CD4-positive, alpha-beta T cell (primary cell): ENCODE data around the gene SCAMP3. TPM values are rescaled to one million over a fixed set of nuclear protein-coding genes. Genes with fewer than 3 reads are reported as not detected.

Experiments
- ATAC-seq: fragments of 200-7000 bp; cut with Tn5 transposase; one replicate; pipeline ENCODE4 v1.10.0; 2022; ENCODE audit warnings: mild to moderate bottlenecking; ENCODE audit not compliant: poor library complexity
- CTCF ChIA-PET: fragments of 350-600 bp; sonication (Branson Sonifier 250); formaldehyde crosslinking; loops from one replicate; lab custom pipeline; 2021; ENCODE audit warnings: antibody characterized with exemption, inconsistent platforms; lab: Charles Lee
- POLR2A ChIA-PET: fragments of 350-600 bp; sonication (Branson Sonifier 250); formaldehyde crosslinking; loops from one replicate; lab custom pipeline; 2021; ENCODE audit warnings: antibody characterized with exemption, inconsistent platforms; lab: Charles Lee
- DNase-seq, 14 experiments: peaks; one replicate each; pipeline ENCODE4 v3.0.0-alpha.2; 2013 to 2020; ENCODE audit warnings: mixed read lengths in 2 of 14
- H3K27ac ChIP-seq, 2 donors: one replicate each; pipeline versions ENCODE4 v1.5.1 to v1.7.0; 2013; ENCODE audit warnings: low read length in 2 of 2, low read depth in 1 of 2, mild to moderate bottlenecking in 1 of 2
- H3K27me3 ChIP-seq, 2 experiments: 1 replicate in 1 of 2; 2 replicates in 1 of 2; pipeline versions ENCODE4 v1.6.1 to v1.7.0; 2013; ENCODE audit warnings: low read length in 2 of 2, control low read depth in 1 of 2, mild to moderate bottlenecking in 1 of 2, moderate library complexity in 1 of 2; ENCODE audit not compliant: insufficient read depth in 2 of 2, control insufficient read depth in 1 of 2
- H3K36me3 ChIP-seq: one replicate; pipeline ENCODE4 v1.6.1; 2013; ENCODE audit warnings: low read length, control low read depth; ENCODE audit not compliant: insufficient read depth
- H3K4me1 ChIP-seq: one replicate; pipeline ENCODE4 v1.6.1; 2013; ENCODE audit warnings: low read length, control low read depth; ENCODE audit not compliant: insufficient read depth
- H3K4me3 ChIP-seq: one replicate; pipeline ENCODE4 v1.5.1; 2013; ENCODE audit warnings: mild to moderate bottlenecking, low read length, moderate library complexity
- H3K9me3 ChIP-seq, 2 experiments: 1 replicate in 1 of 2; 2 replicates in 1 of 2; pipeline versions ENCODE4 v1.6.1 to v1.7.0; 2013; ENCODE audit warnings: low read length in 2 of 2, mild to moderate bottlenecking in 2 of 2, control low read depth in 1 of 2, moderate library complexity in 1 of 2; ENCODE audit not compliant: control insufficient read depth in 1 of 2, insufficient read depth in 1 of 2
- H3K27ac Mint-ChIP-seq: one replicate; pipeline ENCODE4 v1.8.0; 2020; ENCODE audit warnings: mixed read lengths
- H3K27me3 Mint-ChIP-seq: one replicate; pipeline ENCODE4 v1.8.0; 2021; ENCODE audit warnings: mixed read lengths
- H3K36me3 Mint-ChIP-seq: one replicate; pipeline ENCODE4 v1.8.0; 2021; ENCODE audit warnings: low read depth, mixed read lengths
- H3K4me1 Mint-ChIP-seq: one replicate; pipeline ENCODE4 v1.8.0; 2021; ENCODE audit warnings: low read depth, mixed read lengths
- H3K4me3 Mint-ChIP-seq: one replicate; pipeline ENCODE4 v1.8.0; 2020; ENCODE audit warnings: mild to moderate bottlenecking, mixed read lengths
- H3K9me3 Mint-ChIP-seq: one replicate; pipeline ENCODE4 v1.8.0; 2020; ENCODE audit warnings: mixed read lengths
- CTCF ChIP-seq: fragments of 200-600 bp; IDR thresholded peaks from one replicate; pipeline ENCODE4 v1.8.0; 2022; ENCODE audit warnings: antibody characterized with exemption, mild to moderate bottlenecking
- intact Hi-C, 2 experiments: fragments of 100-400 bp; cut with DNase I in 1 of 2; cut with micrococcal nuclease in 1 of 2; formaldehyde crosslinking; loops; one replicate each; pipeline versions ENCODE4 v1.15.1 to v1.9.0; 2023 to 2025; cut with DNase I, micrococcal nuclease
- total RNA-seq, 174 experiments: library from RNA in 2 of 174; stranded (reverse) in 2 of 174; gene quantifications; one replicate each; pipeline ENCODE4 v1.2.3 and lab custom pipeline; 2021 to 2026

SCAMP3 gene
- total RNA-seq, 2 experiments from 2014 or later: 54.8 to 55.6 TPM

GRCh38 chr1:155295942-155296267, 33.7 kb upstream of the SCAMP3 start:
- no peak for TF ChIP-seq CTCF
- no peak for DNase-seq
- POLR2A ChIA-PET: no interaction called here
- no peaks in the 10 kb centered on the region for H3K9me3 Mint-ChIP-seq
- no peak overlapping the region for H3K27ac Mint-ChIP-seq
- peaks cover 0 to 18% of the 10 kb centered on the region in 2 experiments for H3K9me3 ChIP-seq
- peaks cover 25 to 28% of the 10 kb centered on the region in 2 experiments for H3K27me3 ChIP-seq
- no peaks in the 10 kb centered on the region for H3K4me1 Mint-ChIP-seq
- CTCF ChIA-PET: no interaction called here
- no peaks in the 10 kb centered on the region for H3K36me3 Mint-ChIP-seq
- H3K4me3 Mint-ChIP-seq: no peak overlapping the region
- H3K4me3 ChIP-seq: no peak overlapping the region
- peaks cover 13% of the 10 kb centered on the region for H3K4me1 ChIP-seq
- peaks cover 35% of the 10 kb centered on the region for H3K27me3 Mint-ChIP-seq
- H3K36me3 ChIP-seq: no peaks in the 10 kb centered on the region
- intact Hi-C loops: no loop called here
- ATAC-seq: no peak
- H3K27ac ChIP-seq: no peak overlapping the region

DNA sequence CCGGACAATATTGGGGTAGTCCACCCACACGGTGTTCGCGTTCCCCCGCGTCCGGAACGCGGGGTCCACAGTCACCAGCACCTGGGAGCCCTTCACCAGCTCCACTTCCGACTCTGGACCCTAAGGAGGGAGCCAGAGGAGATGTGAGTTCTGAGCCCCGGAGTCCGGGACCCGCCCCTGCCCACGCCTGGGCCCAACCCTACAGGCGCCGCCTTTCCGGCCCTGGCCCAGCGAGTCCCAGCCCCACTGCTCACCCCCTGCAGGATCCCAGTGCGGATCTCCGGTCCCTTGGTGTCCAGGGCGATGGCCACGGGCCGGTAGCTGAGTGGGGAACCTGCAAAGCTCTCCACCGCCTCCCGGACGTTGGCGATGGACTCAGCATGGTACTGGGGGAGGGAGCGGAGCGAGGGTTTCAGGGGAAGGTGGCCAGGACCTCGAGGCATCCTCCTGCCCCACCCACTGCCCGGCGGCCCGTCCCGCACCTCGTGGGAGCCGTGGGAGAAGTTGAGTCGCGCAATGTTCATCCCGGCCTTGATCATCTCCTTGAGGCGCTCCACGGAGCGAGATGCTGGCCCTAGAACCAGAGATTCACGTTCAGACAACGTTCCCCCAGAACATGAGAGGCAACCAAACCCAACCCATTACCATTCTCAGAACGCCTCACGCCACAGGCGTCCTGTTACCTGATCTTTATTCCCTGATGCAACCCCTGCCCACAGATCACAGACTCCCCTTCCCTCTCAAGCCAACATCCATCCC, 33.2 kb upstream of the SCAMP3 start:
- ChIA-PET POLR2A (no interaction called here), CTCF (no interaction called here)
- peaks cover 13% of the 10 kb centered on the region for H3K4me1 ChIP-seq
- H3K9me3 Mint-ChIP-seq: no peaks in the 10 kb centered on the region
- no peaks in the 10 kb centered on the region for H3K4me1 Mint-ChIP-seq
- H3K27me3 ChIP-seq: peaks cover 25 to 28% of the 10 kb centered on the region in 2 experiments
- peaks cover 35% of the 10 kb centered on the region for H3K27me3 Mint-ChIP-seq
- DNase-seq (no peak), ATAC-seq (no peak)
- no peak overlapping the region for H3K27ac ChIP-seq
- intact Hi-C loops: no loop called here
- no peak overlapping the region for H3K27ac Mint-ChIP-seq
- H3K9me3 ChIP-seq: peaks cover 0 to 18% of the 10 kb centered on the region in 2 experiments
- no peaks in the 10 kb centered on the region for H3K36me3 ChIP-seq
- H3K4me3 Mint-ChIP-seq: no peak overlapping the region
- no peak for TF ChIP-seq CTCF
- no peaks in the 10 kb centered on the region for H3K36me3 Mint-ChIP-seq
- no peak overlapping the region for H3K4me3 ChIP-seq

DNA sequence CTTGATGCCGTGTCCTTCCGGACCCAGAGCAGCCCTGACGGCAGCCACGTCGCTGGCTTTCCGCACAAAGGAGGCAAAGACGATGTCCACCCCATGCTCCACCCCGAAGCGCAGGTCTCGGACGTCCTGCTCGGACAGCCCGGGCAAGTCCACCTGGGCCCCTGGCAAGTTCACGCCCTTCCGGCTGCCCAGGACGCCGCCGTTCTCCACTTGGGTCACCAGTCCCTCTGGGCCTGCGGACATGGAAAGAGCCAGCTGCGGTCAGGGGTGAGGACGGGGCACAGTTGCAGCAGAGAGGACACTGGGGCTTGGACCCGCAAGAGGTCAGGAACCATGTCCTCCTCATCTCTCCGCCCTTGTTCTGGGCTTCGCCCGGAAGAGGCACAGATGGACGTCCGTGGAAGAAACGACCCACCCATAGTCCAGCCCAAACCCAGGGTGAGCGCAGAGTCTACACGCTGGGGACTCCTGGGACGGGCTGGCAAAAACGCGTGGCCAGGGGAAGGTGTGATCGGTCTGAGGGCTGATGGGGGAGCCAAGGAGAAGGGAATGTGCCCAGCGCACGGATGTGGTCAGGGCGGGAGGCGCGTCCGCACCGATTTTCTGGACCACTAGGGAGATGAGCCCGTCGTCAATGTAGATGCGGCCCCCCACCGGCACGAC, 32.5 kb upstream of the SCAMP3 start:
- H3K27me3 ChIP-seq: peaks cover 25 to 28% of the 10 kb centered on the region in 2 experiments
- ChIA-PET POLR2A (no interaction called here), CTCF (no interaction called here)
- H3K27ac ChIP-seq: no peak overlapping the region
- ATAC-seq (no peak), DNase-seq (no peak)
- no peak overlapping the region for H3K4me3 ChIP-seq
- peaks cover 35% of the 10 kb centered on the region for H3K27me3 Mint-ChIP-seq
- H3K4me1 Mint-ChIP-seq: no peaks in the 10 kb centered on the region
- H3K9me3 ChIP-seq: peaks cover 0 to 18% of the 10 kb centered on the region in 2 experiments
- H3K36me3 ChIP-seq: no peaks in the 10 kb centered on the region
- intact Hi-C loops: no loop called here
- peaks cover 13% of the 10 kb centered on the region for H3K4me1 ChIP-seq
- TF ChIP-seq CTCF: no peak
- no peak overlapping the region for H3K4me3 Mint-ChIP-seq
- no peaks in the 10 kb centered on the region for H3K36me3 Mint-ChIP-seq
- no peak overlapping the region for H3K27ac Mint-ChIP-seq
- H3K9me3 Mint-ChIP-seq: no peaks in the 10 kb centered on the region
